HEK293 (cell line): ENCODE measurements around the gene NDC1.

Experiments
- CTCF ChIA-PET: fragments of 350-600 bp; formaldehyde crosslinking; extraction: SDS; loops from one replicate; lab custom pipeline; 2021; ENCODE audit warnings: antibody characterized with exemption; lab: Yijun Ruan, JAX
- POLR2A ChIA-PET: fragments of 300-600 bp; formaldehyde crosslinking; extraction: SDS; loops from one replicate; lab custom pipeline; 2020; ENCODE audit warnings: antibody characterized with exemption, inconsistent platforms; lab: Yijun Ruan, JAX
- H3K27ac ChIP-seq: fragments of 200-500 bp; sonication (Bioruptor generic); 2 replicates; pipeline ENCODE4 v1.5.1; 2014; ENCODE audit warnings: low read depth, low read length, control low read depth, inconsistent platforms; ENCODE audit errors: extremely low read depth
- H3K36me3 ChIP-seq, 2 experiments: fragments of 200-500 bp in 1 of 2; sonication (Bioruptor generic) in 1 of 2; 1 replicate in 1 of 2; 2 replicates in 1 of 2; pipeline ENCODE4 v1.5.1; 2014 to 2017; ENCODE audit warnings: inconsistent platforms in 2 of 2, low read length in 2 of 2; ENCODE audit not compliant: control insufficient read depth in 2 of 2, insufficient read depth in 1 of 2
- H3K4me1 ChIP-seq: fragments of 200-500 bp; sonication (Bioruptor generic); 2 replicates; pipeline ENCODE4 v1.5.1; 2014; ENCODE audit warnings: mild to moderate bottlenecking, low read length, inconsistent platforms; ENCODE audit not compliant: control insufficient read depth, insufficient read depth
- H3K4me3 ChIP-seq: 2 replicates; pipeline ENCODE4 v1.5.1; 2011; ENCODE audit warnings: low read depth, mild to moderate bottlenecking, control low read depth, low read length, moderate library complexity
- H3K9me3 ChIP-seq: fragments of 200-500 bp; sonication (Bioruptor generic); 2 replicates; pipeline ENCODE4 v1.5.1; 2014; ENCODE audit warnings: low read depth, low read length, inconsistent platforms; ENCODE audit not compliant: control insufficient read depth, insufficient read depth
- IKZF3 ChIP-seq: fragments of 450-650 bp; IDR thresholded peaks from 2 replicates; pipeline ENCODE4 v1.5.0; 2018; ENCODE audit warnings: missing biosample characterization, mild to moderate bottlenecking, missing genetic modification characterization, moderate library complexity
- MZF1 ChIP-seq: fragments of 450-650 bp; formaldehyde crosslinking; IDR thresholded peaks from 2 replicates; pipeline ENCODE4 v1.5.1; 2017; ENCODE audit warnings: missing biosample characterization, missing genetic modification characterization, borderline replicate concordance
- SCRT2 ChIP-seq: fragments of 450-650 bp; formaldehyde crosslinking; IDR thresholded peaks from 2 replicates; pipeline ENCODE4 v1.5.1; 2016; ENCODE audit warnings: missing biosample characterization, missing genetic modification characterization
- WT1 ChIP-seq: fragments of 450-650 bp; formaldehyde crosslinking; IDR thresholded peaks from 2 replicates; pipeline ENCODE4 v1.5.1; 2016; ENCODE audit warnings: missing biosample characterization, missing genetic modification characterization
- ZBTB20 ChIP-seq: fragments of 450-650 bp; formaldehyde crosslinking; IDR thresholded peaks from 2 replicates; pipeline ENCODE4 v1.5.1; 2016; ENCODE audit warnings: missing biosample characterization, missing genetic modification characterization
- ZBTB48 ChIP-seq: fragments of 450-650 bp; formaldehyde crosslinking; IDR thresholded peaks from 2 replicates; pipeline ENCODE4 v1.5.1; 2016; ENCODE audit warnings: missing biosample characterization, missing genetic modification characterization
- ZFP69B ChIP-seq: fragments of 450-650 bp; formaldehyde crosslinking; IDR thresholded peaks from 2 replicates; pipeline ENCODE4 v1.5.1; 2016; ENCODE audit warnings: missing biosample characterization, missing genetic modification characterization
- ZNF416 ChIP-seq: fragments of 450-650 bp; formaldehyde crosslinking; IDR thresholded peaks from 2 replicates; pipeline ENCODE4 v1.5.1; 2016; ENCODE audit warnings: missing biosample characterization, missing genetic modification characterization
- ZNF530 ChIP-seq: fragments of 450-650 bp; formaldehyde crosslinking; IDR thresholded peaks from 2 replicates; pipeline ENCODE4 v1.5.1; 2016; ENCODE audit warnings: low read depth, missing biosample characterization, missing genetic modification characterization
- ZNF677 ChIP-seq: fragments of 450-650 bp; IDR thresholded peaks from 2 replicates; pipeline ENCODE4 v1.5.0; 2018; ENCODE audit warnings: missing biosample characterization, mild to moderate bottlenecking, missing genetic modification characterization, moderate library complexity
- TF ChIP-seq, protein P1 (sequence below): fragments of 450-650 bp; formaldehyde crosslinking; IDR thresholded peaks from 2 replicates; pipeline ENCODE4 v1.5.1; 2017; ENCODE audit warnings: missing biosample characterization, missing genetic modification characterization
- TF ChIP-seq, protein P2 (sequence below): IDR thresholded peaks from 2 replicates; pipeline ENCODE4 v1.6.1; 2011; ENCODE audit warnings: mild to moderate bottlenecking, low read depth, low read length, borderline replicate concordance
- TF ChIP-seq, protein P3 (sequence below): fragments of 450-650 bp; formaldehyde crosslinking; IDR thresholded peaks from 2 replicates; pipeline ENCODE4 v1.5.1; 2017; ENCODE audit warnings: missing biosample characterization, mild to moderate bottlenecking, missing genetic modification characterization, moderate library complexity
- TF ChIP-seq, protein P4 (sequence below): fragments of 450-650 bp; formaldehyde crosslinking; IDR thresholded peaks from 2 replicates; pipeline ENCODE4 v1.5.1; 2017; ENCODE audit warnings: missing biosample characterization, missing genetic modification characterization

NDC1 gene

DNA sequence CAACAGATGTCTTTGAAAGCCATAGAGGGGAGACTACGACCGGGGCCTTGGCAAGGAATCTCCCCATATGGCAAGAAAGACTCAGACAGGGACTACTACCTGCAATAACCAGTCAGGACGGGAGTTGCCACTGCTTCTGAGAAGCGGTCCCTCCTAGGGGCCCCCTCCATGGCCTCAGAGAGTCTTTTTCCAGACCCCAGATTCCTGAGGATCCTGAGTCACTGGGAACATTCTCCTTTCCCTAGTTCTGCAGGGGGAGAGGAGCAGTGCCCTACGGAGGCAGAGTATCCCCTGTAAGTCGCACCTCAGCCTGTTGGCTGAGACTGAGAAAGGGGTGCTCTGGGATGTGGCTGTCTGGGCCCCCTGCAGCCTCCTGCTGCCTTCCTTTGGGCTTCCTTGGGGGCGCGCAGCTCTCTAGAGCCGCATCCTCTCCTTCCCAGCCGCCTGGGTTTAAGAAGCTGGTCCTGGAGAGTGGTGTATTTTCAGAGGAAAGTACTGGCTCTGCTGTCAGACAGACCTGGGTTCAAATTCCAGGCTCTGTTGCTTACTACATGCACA is 107.0 kb downstream of the NDC1 start:
- peaks cover 26% of the 10 kb centered on the region for H3K4me1 ChIP-seq
- CTCF ChIA-PET = interaction anchor here (1.4 kb wide), 1 partner anchor 15 kb away, joined by 5 read pairs; no protein-coding TSS in a partner anchor

DNA sequence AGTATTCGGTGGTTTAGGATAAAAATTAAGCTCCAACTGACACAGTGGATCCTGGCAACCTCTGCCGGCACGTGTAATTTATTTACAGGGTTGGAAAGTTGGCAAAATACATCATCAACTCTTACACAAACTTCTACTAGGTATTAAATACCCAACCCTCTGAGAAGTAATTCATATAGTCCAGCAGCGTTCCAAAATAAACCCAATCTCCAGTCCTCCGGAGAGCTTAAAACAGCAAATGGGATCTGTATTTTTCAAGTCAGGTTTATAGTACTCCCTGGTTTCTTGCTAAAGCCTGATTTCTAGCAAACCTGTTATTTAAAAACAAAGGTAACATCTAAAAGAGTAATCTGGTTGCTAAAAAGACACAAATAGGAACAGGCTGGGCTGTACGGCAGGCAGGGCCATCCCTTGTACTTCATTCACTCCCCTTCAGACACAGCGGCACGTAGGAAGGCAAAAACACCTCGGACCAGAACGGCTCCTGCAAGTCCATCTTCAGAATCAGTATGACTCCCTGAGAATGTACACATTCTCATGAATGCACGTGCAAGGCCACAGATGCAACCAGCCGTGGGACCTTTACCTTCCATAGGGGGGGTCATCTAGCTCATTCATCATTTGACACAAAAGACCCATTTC is 107.8 kb downstream of the NDC1 start:
- POLR2A ChIA-PET = no interaction called here
- H3K36me3 ChIP-seq = no peaks in the 10 kb centered on the region
- no peak overlapping the region for H3K4me3 ChIP-seq
- no peak overlapping the region for H3K27ac ChIP-seq
- TF ChIP-seq, protein P1, sequence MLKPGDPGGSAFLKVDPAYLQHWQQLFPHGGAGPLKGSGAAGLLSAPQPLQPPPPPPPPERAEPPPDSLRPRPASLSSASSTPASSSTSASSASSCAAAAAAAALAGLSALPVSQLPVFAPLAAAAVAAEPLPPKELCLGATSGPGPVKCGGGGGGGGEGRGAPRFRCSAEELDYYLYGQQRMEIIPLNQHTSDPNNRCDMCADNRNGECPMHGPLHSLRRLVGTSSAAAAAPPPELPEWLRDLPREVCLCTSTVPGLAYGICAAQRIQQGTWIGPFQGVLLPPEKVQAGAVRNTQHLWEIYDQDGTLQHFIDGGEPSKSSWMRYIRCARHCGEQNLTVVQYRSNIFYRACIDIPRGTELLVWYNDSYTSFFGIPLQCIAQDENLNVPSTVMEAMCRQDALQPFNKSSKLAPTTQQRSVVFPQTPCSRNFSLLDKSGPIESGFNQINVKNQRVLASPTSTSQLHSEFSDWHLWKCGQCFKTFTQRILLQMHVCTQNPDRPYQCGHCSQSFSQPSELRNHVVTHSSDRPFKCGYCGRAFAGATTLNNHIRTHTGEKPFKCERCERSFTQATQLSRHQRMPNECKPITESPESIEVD (tag by site-specific recombination) = 0 out of 2 replicates have a peak, but pooled peaks have one; percentile 17
- TF ChIP-seq ZNF530 (tag by site-specific recombination) (no peak), ZBTB20 (0 out of 2 replicates have a peak, but pooled peaks have one; percentile 9)
- H3K9me3 ChIP-seq = no peaks in the 10 kb centered on the region
- peaks cover 26% of the 10 kb centered on the region for H3K4me1 ChIP-seq
- CTCF ChIA-PET = interaction anchor here (0.8 to 1.4 kb wide), 2 partner anchors 14 to 48 kb away, joined by 3 to 5 read pairs; no protein-coding TSS in a partner anchor

More for the DNA sequence above, 107.0 kb downstream of the NDC1 start:
- Histone ChIP-seq H3K36me3 (no peaks in the 10 kb centered on the region), H3K9me3 (no peaks in the 10 kb centered on the region), H3K27ac (no peak overlapping the region), H3K4me3 (no peak overlapping the region)
- POLR2A ChIA-PET = no interaction called here
- TF ChIP-seq ZNF416 (tag by site-specific recombination) = no peak
- 0 out of 2 replicates have a peak, but pooled peaks have one; percentile 22 for TF ChIP-seq IKZF3 (tag by site-specific recombination)

DNA sequence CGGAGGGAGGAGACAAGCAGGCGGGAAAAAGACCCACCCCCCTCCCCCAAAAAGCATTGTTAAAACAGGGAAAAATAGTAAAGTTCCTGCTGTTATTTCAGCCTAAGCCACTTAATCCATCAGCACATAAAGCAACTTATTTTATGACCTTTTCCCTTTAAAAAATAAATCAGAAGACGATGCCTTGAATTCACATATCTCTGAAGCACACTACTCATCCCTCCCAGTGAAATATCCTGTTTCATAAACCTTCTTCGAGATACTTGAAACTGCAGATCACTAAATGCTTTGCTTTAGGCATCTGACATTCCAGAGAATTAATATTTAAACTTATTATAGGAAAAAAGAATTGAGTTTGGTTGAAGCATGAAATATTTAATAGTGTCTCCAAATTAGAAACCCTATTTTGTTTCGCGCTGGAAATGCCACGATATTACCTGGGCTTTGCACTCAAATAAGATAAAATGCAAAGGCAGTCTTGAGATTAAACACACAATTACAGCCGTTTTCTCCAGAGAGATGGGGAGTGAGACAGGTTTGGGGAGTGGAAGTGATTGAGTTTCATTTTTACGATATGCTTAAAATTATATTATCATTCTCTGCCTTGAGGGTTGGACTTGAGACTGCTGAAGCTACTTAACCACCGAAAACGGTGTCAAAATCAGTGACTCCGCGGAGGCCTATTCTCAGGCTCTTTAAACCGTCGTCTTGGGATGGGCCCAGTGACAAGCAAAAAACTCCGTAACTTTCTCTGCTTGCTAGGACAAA is 108.5 kb downstream of the NDC1 start:
- POLR2A ChIA-PET = no interaction called here
- Histone ChIP-seq H3K9me3 (no peaks in the 10 kb centered on the region), H3K27ac (no peak overlapping the region), H3K4me3 (no peak overlapping the region), H3K4me1 (peaks cover 19% of the 10 kb centered on the region), H3K36me3 (no peaks in the 10 kb centered on the region)
- TF ChIP-seq WT1 (tag by site-specific recombination) = peak; percentile 97
- TF ChIP-seq SCRT2 = no peak
- peak; percentile 79; the same call in 1 of the 2 replicates for TF ChIP-seq MZF1 (tag by site-specific recombination)
- no peak for TF ChIP-seq ZBTB48
- TF ChIP-seq, protein P2, sequence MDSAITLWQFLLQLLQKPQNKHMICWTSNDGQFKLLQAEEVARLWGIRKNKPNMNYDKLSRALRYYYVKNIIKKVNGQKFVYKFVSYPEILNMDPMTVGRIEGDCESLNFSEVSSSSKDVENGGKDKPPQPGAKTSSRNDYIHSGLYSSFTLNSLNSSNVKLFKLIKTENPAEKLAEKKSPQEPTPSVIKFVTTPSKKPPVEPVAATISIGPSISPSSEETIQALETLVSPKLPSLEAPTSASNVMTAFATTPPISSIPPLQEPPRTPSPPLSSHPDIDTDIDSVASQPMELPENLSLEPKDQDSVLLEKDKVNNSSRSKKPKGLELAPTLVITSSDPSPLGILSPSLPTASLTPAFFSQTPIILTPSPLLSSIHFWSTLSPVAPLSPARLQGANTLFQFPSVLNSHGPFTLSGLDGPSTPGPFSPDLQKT = no peak
- TF ChIP-seq, protein P3, sequence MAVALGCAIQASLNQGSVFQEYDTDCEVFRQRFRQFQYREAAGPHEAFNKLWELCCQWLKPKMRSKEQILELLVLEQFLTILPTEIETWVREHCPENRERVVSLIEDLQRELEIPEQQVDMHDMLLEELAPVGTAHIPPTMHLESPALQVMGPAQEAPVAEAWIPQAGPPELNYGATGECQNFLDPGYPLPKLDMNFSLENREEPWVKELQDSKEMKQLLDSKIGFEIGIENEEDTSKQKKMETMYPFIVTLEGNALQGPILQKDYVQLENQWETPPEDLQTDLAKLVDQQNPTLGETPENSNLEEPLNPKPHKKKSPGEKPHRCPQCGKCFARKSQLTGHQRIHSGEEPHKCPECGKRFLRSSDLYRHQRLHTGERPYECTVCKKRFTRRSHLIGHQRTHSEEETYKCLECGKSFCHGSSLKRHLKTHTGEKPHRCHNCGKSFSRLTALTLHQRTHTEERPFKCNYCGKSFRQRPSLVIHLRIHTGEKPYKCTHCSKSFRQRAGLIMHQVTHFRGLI (tag by site-specific recombination) = 0 out of 2 replicates have a peak, but pooled peaks have one; percentile 16
- TF ChIP-seq, protein P4, sequence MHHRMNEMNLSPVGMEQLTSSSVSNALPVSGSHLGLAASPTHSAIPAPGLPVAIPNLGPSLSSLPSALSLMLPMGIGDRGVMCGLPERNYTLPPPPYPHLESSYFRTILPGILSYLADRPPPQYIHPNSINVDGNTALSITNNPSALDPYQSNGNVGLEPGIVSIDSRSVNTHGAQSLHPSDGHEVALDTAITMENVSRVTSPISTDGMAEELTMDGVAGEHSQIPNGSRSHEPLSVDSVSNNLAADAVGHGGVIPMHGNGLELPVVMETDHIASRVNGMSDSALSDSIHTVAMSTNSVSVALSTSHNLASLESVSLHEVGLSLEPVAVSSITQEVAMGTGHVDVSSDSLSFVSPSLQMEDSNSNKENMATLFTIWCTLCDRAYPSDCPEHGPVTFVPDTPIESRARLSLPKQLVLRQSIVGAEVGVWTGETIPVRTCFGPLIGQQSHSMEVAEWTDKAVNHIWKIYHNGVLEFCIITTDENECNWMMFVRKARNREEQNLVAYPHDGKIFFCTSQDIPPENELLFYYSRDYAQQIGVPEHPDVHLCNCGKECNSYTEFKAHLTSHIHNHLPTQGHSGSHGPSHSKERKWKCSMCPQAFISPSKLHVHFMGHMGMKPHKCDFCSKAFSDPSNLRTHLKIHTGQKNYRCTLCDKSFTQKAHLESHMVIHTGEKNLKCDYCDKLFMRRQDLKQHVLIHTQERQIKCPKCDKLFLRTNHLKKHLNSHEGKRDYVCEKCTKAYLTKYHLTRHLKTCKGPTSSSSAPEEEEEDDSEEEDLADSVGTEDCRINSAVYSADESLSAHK (tag by site-specific recombination) = peak; percentile 85
- peak; percentile 65; the same call in 1 of the 2 replicates for TF ChIP-seq ZFP69B (tag by site-specific recombination)
- no peak for TF ChIP-seq ZNF677
- peak; percentile 10; the same call in 1 of the 2 replicates for TF ChIP-seq ZBTB20
- CTCF ChIA-PET = interaction anchor here (0.8 to 1.4 kb wide), 2 partner anchors 14 to 47 kb away, joined by 3 to 5 read pairs; no protein-coding TSS in a partner anchor
